ENCODE data around the gene IQGAP2.

IQGAP2 gene

GRCh38 chr5:76552546-76552945, 149.5 kb downstream of the IQGAP2 start (continued):
- TF ChIP-seq ZNF692 (tag by site-specific recombination; IDR thresholded peaks at IDR 0.05) (no peak), GLIS2 (tag by site-specific recombination; IDR thresholded peaks at IDR 0.05) (no peak), ZNF416 (tag by site-specific recombination; IDR thresholded peaks at IDR 0.05) (no peak), ZNF449 (tag by site-specific recombination; IDR thresholded peaks at IDR 0.05) (no peak), SETDB1 (IDR thresholded peaks at IDR 0.05; ENCODE audit: insufficient read length, low read length) (no peak), ZNF214 (tag by site-specific recombination; IDR thresholded peaks at IDR 0.05; ENCODE audit: borderline replicate concordance) (no peak), ZNF664 (tag by site-specific recombination; IDR thresholded peaks at IDR 0.05) (no peak), ZNF704 (tag by site-specific recombination; IDR thresholded peaks at IDR 0.05) (no peak), ZNF133 (tag by site-specific recombination; IDR thresholded peaks at IDR 0.05) (no peak), ZNF18 (tag by site-specific recombination; IDR thresholded peaks at IDR 0.05) (no peak), ZNF830 (tag by site-specific recombination; IDR thresholded peaks at IDR 0.05; ENCODE audit: low read depth) (no peak), SCRT1 (tag by site-specific recombination; IDR thresholded peaks at IDR 0.05; ENCODE audit: borderline replicate concordance) (no peak)

- CTCF ChIA-PET: interaction anchor here (0.7 kb wide), 1 partner anchor 227 kb away, joined by 3 read pairs; no protein-coding TSS in a partner anchor
- H3K36me3 ChIP-seq (ENCODE audit: control insufficient read depth in 2 of 2, insufficient read depth in 1 of 2, low read length in 2 of 2): no peaks in the 10 kb centered on the region
- no peak overlapping the region for H3K4me3 ChIP-seq (ENCODE audit: low read depth, low read length)
- H3K4me1 ChIP-seq (ENCODE audit: control insufficient read depth, insufficient read depth, low read length): peaks cover 4% of the 10 kb centered on the region; the same call in 1 of the 2 replicates
- POLR2A ChIA-PET: no interaction called here
- no peaks in the 10 kb centered on the region for H3K9me3 ChIP-seq (ENCODE audit: control insufficient read depth, insufficient read depth, low read depth, low read length)
- TF ChIP-seq ZNF529 (tag by site-specific recombination; IDR thresholded peaks at IDR 0.05; ENCODE audit: insufficient replicate concordance): no peak
- TF ChIP-seq ZNF530 (tag by site-specific recombination; IDR thresholded peaks at IDR 0.05; ENCODE audit: low read depth): no peak
- TF ChIP-seq YY2 (tag by site-specific recombination; IDR thresholded peaks at IDR 0.05): no peak
- TF ChIP-seq ZNF140 (tag by site-specific recombination; IDR thresholded peaks at IDR 0.05): no peak
- TF ChIP-seq ELK4 (IDR thresholded peaks at IDR 0.05; ENCODE audit: borderline replicate concordance, low read depth, low read length): no peak
- no peak for TF ChIP-seq SP3 (tag by site-specific recombination; IDR thresholded peaks at IDR 0.05)
- TF ChIP-seq ZBTB44 (tag by site-specific recombination; IDR thresholded peaks at IDR 0.05): no peak
- TF ChIP-seq ZNF274 (IDR thresholded peaks at IDR 0.05; ENCODE audit: low read length): no peak
- no peak for TF ChIP-seq ZNF274 (tag by site-specific recombination; IDR thresholded peaks at IDR 0.05; ENCODE audit: borderline replicate concordance)
- H3K27ac ChIP-seq (ENCODE audit: extremely low read depth, low read depth, low read length): no peak overlapping the region
Observed at GRCh38 chr5:76553251-76553650, 150.2 kb downstream of the IQGAP2 start.

Data from HEK293 (cell line).